ENCODE results near the gene PNPLA7.
"Not testable (repeated sequence)": the region's sequence is repeated elsewhere in the genome, so short reads cannot be mapped to it uniquely, and the experiment has no call there.

PNPLA7 gene

GRCh38 chr9:137540536-137540935 is 9.7 kb downstream of the PNPLA7 start:
- no peak for DNase-seq (ENCODE audit: low read depth)

GRCh38 chr9:137538058-137538457 is 12.1 kb downstream of the PNPLA7 start:
- no peak for DNase-seq (ENCODE audit: low read depth)

GRCh38 chr9:137536594-137537131 is 13.5 kb downstream of the PNPLA7 start:
- not testable (repeated sequence) for DNase-seq (ENCODE audit: low read depth)

GRCh38 chr9:137535120-137535428 is 15.1 kb downstream of the PNPLA7 start:
- no peak for DNase-seq (ENCODE audit: low read depth)

GRCh38 chr9:137534256-137535119 is 15.7 kb downstream of the PNPLA7 start:
- DNase-seq (ENCODE audit: low read depth): peak; percentile 31

GRCh38 chr9:137532891-137533468 is 17.2 kb downstream of the PNPLA7 start:
- not testable (repeated sequence) for DNase-seq (ENCODE audit: low read depth)

- no peak for DNase-seq (ENCODE audit: low read depth)
These were observed 19.0 kb downstream of the PNPLA7 start for GRCh38 chr9:137531099-137531765.

GRCh38 chr9:137530331-137530730 is 19.9 kb downstream of the PNPLA7 start:
- DNase-seq (ENCODE audit: low read depth): no peak

GRCh38 chr9:137524981-137525317 is 25.3 kb downstream of the PNPLA7 start:
- no peak for DNase-seq (ENCODE audit: low read depth)

- no peak for DNase-seq (ENCODE audit: low read depth)
These were observed 25.8 kb downstream of the PNPLA7 start for GRCh38 chr9:137524161-137524980.

- DNase-seq (ENCODE audit: low read depth): no peak
These were observed 27.3 kb downstream of the PNPLA7 start for GRCh38 chr9:137522746-137523455.

- DNase-seq (ENCODE audit: low read depth): no peak
These were observed 28.7 kb downstream of the PNPLA7 start for GRCh38 chr9:137521405-137521985.

- no peak for DNase-seq (ENCODE audit: low read depth)
These were observed 29.4 kb downstream of the PNPLA7 start for GRCh38 chr9:137520614-137521404.

GRCh38 chr9:137519553-137519952 is 30.6 kb downstream of the PNPLA7 start:
- DNase-seq (ENCODE audit: low read depth): no peak

GRCh38 chr9:137518661-137519459 is 31.3 kb downstream of the PNPLA7 start:
- not testable (repeated sequence) for DNase-seq (ENCODE audit: low read depth)

GRCh38 chr9:137516144-137516917 is 33.9 kb downstream of the PNPLA7 start:
- DNase-seq (ENCODE audit: low read depth): no peak

GRCh38 chr9:137515338-137515724 is 34.9 kb downstream of the PNPLA7 start:
- no peak for DNase-seq (ENCODE audit: low read depth)

- DNase-seq (ENCODE audit: low read depth): no peak
These were observed 35.4 kb downstream of the PNPLA7 start for GRCh38 chr9:137514691-137515337.

All from GM04504 (cell line).